Measurements from ENCODE around the gene DAND5. TPM values are rescaled to one million over a fixed set of nuclear protein-coding genes. Genes with fewer than 3 reads are reported as not detected.

Gene DAND5
- total and polyA plus RNA-seq, 2 of the 13 experiments (the other 11 are each of a cell fraction or from before 2014, with no cell fraction given), result 0.04 TPM; not detected in 1

- TF ChIP-seq, protein P1, sequence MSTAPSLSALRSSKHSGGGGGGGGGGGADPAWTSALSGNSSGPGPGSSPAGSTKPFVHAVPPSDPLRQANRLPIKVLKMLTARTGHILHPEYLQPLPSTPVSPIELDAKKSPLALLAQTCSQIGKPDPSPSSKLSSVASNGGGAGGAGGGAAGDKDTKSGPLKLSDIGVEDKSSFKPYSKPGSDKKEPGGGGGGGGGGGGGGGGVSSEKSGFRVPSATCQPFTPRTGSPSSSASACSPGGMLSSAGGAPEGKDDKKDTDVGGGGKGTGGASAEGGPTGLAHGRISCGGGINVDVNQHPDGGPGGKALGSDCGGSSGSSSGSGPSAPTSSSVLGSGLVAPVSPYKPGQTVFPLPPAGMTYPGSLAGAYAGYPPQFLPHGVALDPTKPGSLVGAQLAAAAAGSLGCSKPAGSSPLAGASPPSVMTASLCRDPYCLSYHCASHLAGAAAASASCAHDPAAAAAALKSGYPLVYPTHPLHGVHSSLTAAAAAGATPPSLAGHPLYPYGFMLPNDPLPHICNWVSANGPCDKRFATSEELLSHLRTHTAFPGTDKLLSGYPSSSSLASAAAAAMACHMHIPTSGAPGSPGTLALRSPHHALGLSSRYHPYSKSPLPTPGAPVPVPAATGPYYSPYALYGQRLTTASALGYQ (CRISPR knock-in tag; IDR thresholded peaks at IDR 0.05), result peak; percentile 75; the same call in 1 of the 2 replicates
- no peak for TF ChIP-seq PHB2 (IDR thresholded peaks at IDR 0.05; ENCODE audit: partially characterized antibody)
- no peak for TF ChIP-seq MBNL3 (CRISPR knock-in tag; conservative IDR thresholded peaks at IDR 0.05)
- peak; percentile 74 for TF ChIP-seq ZNF407 (CRISPR knock-in tag; IDR thresholded peaks at IDR 0.05; ENCODE audit: not compliant biosample characterization)
- TF ChIP-seq RBFOX2 (IDR thresholded peaks at IDR 0.05; ENCODE audit: low read depth, low read length), result peak; percentile 99
- TF ChIP-seq, protein P2, sequence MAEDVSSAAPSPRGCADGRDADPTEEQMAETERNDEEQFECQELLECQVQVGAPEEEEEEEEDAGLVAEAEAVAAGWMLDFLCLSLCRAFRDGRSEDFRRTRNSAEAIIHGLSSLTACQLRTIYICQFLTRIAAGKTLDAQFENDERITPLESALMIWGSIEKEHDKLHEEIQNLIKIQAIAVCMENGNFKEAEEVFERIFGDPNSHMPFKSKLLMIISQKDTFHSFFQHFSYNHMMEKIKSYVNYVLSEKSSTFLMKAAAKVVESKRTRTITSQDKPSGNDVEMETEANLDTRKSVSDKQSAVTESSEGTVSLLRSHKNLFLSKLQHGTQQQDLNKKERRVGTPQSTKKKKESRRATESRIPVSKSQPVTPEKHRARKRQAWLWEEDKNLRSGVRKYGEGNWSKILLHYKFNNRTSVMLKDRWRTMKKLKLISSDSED (CRISPR knock-in tag; IDR thresholded peaks at IDR 0.05), result no peak
- TF ChIP-seq TEAD3 (CRISPR knock-in tag; optimal IDR thresholded peaks at IDR 0.05; ENCODE audit: borderline replicate concordance), result peak; percentile 67
- TF ChIP-seq ZNF232 (CRISPR knock-in tag; IDR thresholded peaks at IDR 0.05; ENCODE audit: borderline replicate concordance), result peak; percentile 76
- TF ChIP-seq, protein P3, sequence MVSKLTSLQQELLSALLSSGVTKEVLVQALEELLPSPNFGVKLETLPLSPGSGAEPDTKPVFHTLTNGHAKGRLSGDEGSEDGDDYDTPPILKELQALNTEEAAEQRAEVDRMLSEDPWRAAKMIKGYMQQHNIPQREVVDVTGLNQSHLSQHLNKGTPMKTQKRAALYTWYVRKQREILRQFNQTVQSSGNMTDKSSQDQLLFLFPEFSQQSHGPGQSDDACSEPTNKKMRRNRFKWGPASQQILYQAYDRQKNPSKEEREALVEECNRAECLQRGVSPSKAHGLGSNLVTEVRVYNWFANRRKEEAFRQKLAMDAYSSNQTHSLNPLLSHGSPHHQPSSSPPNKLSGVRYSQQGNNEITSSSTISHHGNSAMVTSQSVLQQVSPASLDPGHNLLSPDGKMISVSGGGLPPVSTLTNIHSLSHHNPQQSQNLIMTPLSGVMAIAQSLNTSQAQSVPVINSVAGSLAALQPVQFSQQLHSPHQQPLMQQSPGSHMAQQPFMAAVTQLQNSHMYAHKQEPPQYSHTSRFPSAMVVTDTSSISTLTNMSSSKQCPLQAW (CRISPR knock-in tag; IDR thresholded peaks at IDR 0.05), result peak; percentile 55; the same call in 1 of the 2 replicates
- TF ChIP-seq, protein P4, sequence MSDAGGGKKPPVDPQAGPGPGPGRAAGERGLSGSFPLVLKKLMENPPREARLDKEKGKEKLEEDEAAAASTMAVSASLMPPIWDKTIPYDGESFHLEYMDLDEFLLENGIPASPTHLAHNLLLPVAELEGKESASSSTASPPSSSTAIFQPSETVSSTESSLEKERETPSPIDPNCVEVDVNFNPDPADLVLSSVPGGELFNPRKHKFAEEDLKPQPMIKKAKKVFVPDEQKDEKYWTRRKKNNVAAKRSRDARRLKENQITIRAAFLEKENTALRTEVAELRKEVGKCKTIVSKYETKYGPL (CRISPR knock-in tag; IDR thresholded peaks at IDR 0.05), result peak; percentile 71; the same call in 1 of the 2 replicates
- TF ChIP-seq GABPA (IDR thresholded peaks at IDR 0.05; ENCODE audit: low read depth, low read length), result peak; percentile 86
- peak; percentile 85 for TF ChIP-seq GABPA (CRISPR knock-in tag; IDR thresholded peaks at IDR 0.05; ENCODE audit: low read depth)
- TF ChIP-seq ZIK1 (CRISPR knock-in tag; IDR thresholded peaks at IDR 0.05; ENCODE audit: borderline replicate concordance, low read depth), result peak; percentile 9; the same call in 1 of the 2 replicates
- TF ChIP-seq ZNF326 (CRISPR knock-in tag; IDR thresholded peaks at IDR 0.05; ENCODE audit: borderline replicate concordance), result peak; percentile 98
- no peak for TF ChIP-seq PRPF4 (IDR thresholded peaks at IDR 0.05; ENCODE audit: low read depth, low read length, poor library complexity, severe bottlenecking)
Measured at GRCh38 chr19:12945479-12946091, 23.8 kb upstream of the DAND5 start, which contains the start of gene RAD23A (continued).

Measured in HepG2 (cell line).